Brain microvascular endothelial cell (primary cell): Measurements from ENCODE around the gene CDK14.

Experiments used
- DNase-seq: peaks from one replicate; pipeline ENCODE4 v3.0.0-alpha.2; 2020
- H3K27ac ChIP-seq: fragments of 250-450 bp; sonication (Bioruptor Pico); 2 replicates; pipeline ENCODE4 v1.5.1; 2020; ENCODE audit warnings: mild to moderate bottlenecking, moderate library complexity
- H3K27me3 ChIP-seq: fragments of 250-450 bp; sonication (Bioruptor Pico); replicated peaks from 2 replicates; pipeline ENCODE4 v1.5.1; 2020; ENCODE audit warnings: mild to moderate bottlenecking
- H3K36me3 ChIP-seq: fragments of 250-450 bp; sonication (Bioruptor Pico); replicated peaks from 2 replicates; pipeline ENCODE4 v1.5.1; 2020; ENCODE audit warnings: mild to moderate bottlenecking
- H3K4me3 ChIP-seq: 2 replicates; pipeline ENCODE4 v1.5.1; 2011; ENCODE audit warnings: low read depth, mild to moderate bottlenecking, control low read depth, low read length, moderate library complexity
- in situ Hi-C: cut with HindIII; loops from 2 replicates; pipeline ENCODE4 v1.10.0; 2017; ENCODE audit warnings: low sequenced_read_pairs, low pct_ligation_motif_present
- TF ChIP-seq, protein P1 (sequence below): IDR thresholded peaks from 2 replicates; pipeline ENCODE4 v1.5.1; 2011; ENCODE audit warnings: low read depth, mild to moderate bottlenecking, moderate library complexity, low read length, control low read depth, inconsistent platforms; ENCODE audit errors: missing control alignments

The CDK14 gene

DNA sequence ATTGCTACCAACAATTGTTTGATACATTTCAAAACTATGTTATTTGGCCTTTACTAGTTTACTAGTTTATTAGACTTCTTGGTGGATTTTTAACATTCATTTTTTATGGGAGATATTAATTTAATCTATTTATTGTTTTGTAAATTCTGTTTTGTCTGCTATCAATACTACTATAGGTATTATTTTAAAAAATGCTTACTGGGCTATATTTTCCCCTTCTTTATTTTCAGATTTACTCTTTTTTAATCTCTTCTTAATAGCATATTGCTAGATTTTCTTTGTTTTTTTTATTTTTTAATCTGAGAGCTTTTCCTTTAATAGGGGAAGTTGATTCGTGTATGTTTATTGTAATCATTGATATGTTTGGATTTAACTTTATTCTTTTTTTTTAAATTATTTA is 147.5 kb downstream of the CDK14 start:
- TF ChIP-seq, protein P1, sequence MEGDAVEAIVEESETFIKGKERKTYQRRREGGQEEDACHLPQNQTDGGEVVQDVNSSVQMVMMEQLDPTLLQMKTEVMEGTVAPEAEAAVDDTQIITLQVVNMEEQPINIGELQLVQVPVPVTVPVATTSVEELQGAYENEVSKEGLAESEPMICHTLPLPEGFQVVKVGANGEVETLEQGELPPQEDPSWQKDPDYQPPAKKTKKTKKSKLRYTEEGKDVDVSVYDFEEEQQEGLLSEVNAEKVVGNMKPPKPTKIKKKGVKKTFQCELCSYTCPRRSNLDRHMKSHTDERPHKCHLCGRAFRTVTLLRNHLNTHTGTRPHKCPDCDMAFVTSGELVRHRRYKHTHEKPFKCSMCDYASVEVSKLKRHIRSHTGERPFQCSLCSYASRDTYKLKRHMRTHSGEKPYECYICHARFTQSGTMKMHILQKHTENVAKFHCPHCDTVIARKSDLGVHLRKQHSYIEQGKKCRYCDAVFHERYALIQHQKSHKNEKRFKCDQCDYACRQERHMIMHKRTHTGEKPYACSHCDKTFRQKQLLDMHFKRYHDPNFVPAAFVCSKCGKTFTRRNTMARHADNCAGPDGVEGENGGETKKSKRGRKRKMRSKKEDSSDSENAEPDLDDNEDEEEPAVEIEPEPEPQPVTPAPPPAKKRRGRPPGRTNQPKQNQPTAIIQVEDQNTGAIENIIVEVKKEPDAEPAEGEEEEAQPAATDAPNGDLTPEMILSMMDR: no peak
- in situ Hi-C loops: no loop called here
- Histone ChIP-seq H3K27ac (no peak overlapping the region), H3K36me3 (no peaks in the 10 kb centered on the region), H3K27me3 (no peaks in the 10 kb centered on the region), H3K4me3 (no peak overlapping the region)
- no peak for DNase-seq

GRCh38 chr7:90747516-90747915 is 151.4 kb downstream of the CDK14 start:
- H3K36me3 ChIP-seq: no peaks in the 10 kb centered on the region
- DNase-seq: no peak
- H3K27me3 ChIP-seq: no peaks in the 10 kb centered on the region
- no peak overlapping the region for H3K4me3 ChIP-seq
- TF ChIP-seq, protein P1: no peak
- in situ Hi-C loops: no loop called here
- no peak overlapping the region for H3K27ac ChIP-seq

- Histone ChIP-seq H3K36me3 (no peaks in the 10 kb centered on the region), H3K4me3 (no peak overlapping the region), H3K27ac (no peak overlapping the region), H3K27me3 (no peaks in the 10 kb centered on the region)
- in situ Hi-C loops: no loop called here
- no peak for DNase-seq
- TF ChIP-seq, protein P1: no peak
These were observed 153.1 kb downstream of the CDK14 start for GRCh38 chr7:90749262-90749661.

DNA sequence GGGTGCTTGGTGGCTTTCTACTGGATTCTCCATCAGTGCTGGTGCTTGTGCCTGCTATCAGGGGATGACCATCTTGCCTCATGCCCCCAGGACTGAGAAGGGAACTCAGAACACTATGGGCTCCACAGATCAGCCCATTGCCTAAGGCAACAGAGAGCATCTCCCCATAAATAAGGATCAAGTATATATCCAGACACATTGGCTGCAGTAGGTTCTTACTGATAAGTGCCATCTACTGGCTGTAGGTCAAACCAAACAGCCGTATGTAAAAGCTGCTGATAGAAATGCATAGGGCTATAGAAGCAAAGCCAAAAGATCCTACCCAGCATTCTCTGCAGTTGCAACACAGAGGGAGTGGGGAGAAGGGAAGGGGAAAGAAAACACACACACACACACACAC is 153.7 kb downstream of the CDK14 start:
- H3K36me3 ChIP-seq: no peaks in the 10 kb centered on the region
- peak; percentile 34 for DNase-seq
- no peaks in the 10 kb centered on the region for H3K27me3 ChIP-seq
- H3K27ac ChIP-seq: no peak overlapping the region
- H3K4me3 ChIP-seq: no peak overlapping the region
- TF ChIP-seq, protein P1: peak; percentile 56
- in situ Hi-C loops: no loop called here

- in situ Hi-C loops: no loop called here
- DNase-seq: no peak
- Histone ChIP-seq H3K27ac (no peak overlapping the region), H3K36me3 (no peaks in the 10 kb centered on the region), H3K27me3 (no peaks in the 10 kb centered on the region), H3K4me3 (no peak overlapping the region)
- TF ChIP-seq, protein P1: no peak
These were observed 155.5 kb downstream of the CDK14 start for GRCh38 chr7:90751595-90751994.

DNA sequence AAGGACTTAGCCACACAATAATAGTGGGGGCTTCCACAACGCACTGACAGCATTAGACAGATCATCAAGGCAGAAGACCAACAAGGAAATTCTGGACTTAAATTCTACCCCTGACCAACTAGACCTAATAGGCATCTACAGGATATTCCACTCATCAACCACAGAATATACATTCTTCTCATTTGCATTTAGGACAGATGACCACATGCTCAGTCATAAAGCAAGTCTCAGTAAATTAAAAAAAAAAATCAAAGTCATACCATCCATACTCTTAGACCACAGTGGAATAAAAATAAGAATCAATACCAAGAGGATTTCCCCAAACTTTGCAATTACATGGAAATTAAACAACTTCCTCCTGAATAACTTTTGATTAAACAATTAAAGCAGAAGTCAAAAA is 155.9 kb downstream of the CDK14 start:
- TF ChIP-seq, protein P1: no peak
- H3K27me3 ChIP-seq: no peaks in the 10 kb centered on the region
- no peak for DNase-seq
- no peak overlapping the region for H3K4me3 ChIP-seq
- no peaks in the 10 kb centered on the region for H3K36me3 ChIP-seq
- in situ Hi-C loops: no loop called here
- no peak overlapping the region for H3K27ac ChIP-seq
